ENCODE data around the gene STAP2. TPM values are rescaled to one million over a fixed set of nuclear protein-coding genes. Genes with fewer than 3 reads are reported as not detected.

The STAP2 gene, protein sequence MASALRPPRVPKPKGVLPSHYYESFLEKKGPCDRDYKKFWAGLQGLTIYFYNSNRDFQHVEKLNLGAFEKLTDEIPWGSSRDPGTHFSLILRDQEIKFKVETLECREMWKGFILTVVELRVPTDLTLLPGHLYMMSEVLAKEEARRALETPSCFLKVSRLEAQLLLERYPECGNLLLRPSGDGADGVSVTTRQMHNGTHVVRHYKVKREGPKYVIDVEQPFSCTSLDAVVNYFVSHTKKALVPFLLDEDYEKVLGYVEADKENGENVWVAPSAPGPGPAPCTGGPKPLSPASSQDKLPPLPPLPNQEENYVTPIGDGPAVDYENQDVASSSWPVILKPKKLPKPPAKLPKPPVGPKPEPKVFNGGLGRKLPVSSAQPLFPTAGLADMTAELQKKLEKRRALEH
- 83.2 and 132 TPM in 2 replicates for total RNA-seq

DNA sequence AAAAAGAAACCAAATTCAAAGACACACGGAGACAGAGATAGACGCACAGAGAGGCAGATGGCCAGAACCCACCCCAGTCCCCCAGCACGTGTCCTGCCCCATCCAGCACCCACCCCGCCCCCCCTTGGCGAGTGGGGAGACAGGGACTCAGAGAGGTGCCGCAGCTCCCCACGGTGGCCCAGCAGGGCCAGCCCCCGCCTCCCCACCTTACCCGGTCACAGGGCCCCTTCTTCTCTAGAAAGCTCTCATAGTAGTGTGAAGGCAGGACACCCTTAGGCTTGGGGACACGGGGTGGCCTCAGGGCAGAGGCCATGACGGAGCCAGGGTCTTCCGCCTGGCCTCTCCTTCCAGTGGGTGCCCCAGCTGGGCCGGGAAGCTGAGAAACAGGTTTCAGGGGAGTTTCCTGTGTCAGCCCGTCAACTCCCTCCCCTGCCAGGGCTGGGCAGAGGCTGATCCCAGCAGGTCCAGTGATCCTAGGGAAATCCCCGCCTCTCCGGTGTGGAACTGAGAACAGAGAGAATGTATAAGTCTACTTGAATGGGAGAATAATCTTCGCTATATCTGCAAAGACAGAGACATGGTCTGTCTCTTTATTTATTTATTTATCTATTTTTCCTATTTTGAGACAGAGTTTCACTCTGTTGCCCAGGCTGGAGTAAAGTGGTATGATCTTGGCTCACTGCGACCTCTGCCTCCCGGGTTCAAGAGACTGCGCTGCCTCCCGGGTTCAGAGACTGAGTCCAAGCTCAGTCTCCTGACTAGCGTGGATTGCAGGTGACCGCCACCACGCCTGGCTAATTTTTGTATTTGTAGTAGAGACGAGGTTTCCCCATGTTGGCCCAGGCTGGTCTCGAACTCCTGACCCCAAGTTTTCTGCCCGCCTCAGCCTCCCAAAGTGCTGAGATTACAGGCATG is at the start of gene STAP2:
Gene STAP2, minus strand, starts transcription at position 387 of the 915 bp plus-strand sequence. Its CDS starts 74 bp downstream, at position 313.
- Histone ChIP-seq H3K36me3 (ENCODE audit: control insufficient read depth, insufficient read depth, low read length) (no peaks in the 10 kb centered on the region), H3K4me3 (ENCODE audit: low read depth, low read length) (peak within 1 kb of the TSS; percentile 73), H3K27me3 (ENCODE audit: control insufficient read depth, insufficient read depth, low read length) (no peaks in the 10 kb centered on the region)
- FAIRE-seq (no peak), DNase-seq (ENCODE audit: low read depth) (peak; percentile 85)
- TF ChIP-seq, protein P1, sequence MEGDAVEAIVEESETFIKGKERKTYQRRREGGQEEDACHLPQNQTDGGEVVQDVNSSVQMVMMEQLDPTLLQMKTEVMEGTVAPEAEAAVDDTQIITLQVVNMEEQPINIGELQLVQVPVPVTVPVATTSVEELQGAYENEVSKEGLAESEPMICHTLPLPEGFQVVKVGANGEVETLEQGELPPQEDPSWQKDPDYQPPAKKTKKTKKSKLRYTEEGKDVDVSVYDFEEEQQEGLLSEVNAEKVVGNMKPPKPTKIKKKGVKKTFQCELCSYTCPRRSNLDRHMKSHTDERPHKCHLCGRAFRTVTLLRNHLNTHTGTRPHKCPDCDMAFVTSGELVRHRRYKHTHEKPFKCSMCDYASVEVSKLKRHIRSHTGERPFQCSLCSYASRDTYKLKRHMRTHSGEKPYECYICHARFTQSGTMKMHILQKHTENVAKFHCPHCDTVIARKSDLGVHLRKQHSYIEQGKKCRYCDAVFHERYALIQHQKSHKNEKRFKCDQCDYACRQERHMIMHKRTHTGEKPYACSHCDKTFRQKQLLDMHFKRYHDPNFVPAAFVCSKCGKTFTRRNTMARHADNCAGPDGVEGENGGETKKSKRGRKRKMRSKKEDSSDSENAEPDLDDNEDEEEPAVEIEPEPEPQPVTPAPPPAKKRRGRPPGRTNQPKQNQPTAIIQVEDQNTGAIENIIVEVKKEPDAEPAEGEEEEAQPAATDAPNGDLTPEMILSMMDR (IDR thresholded peaks at IDR 0.05; ENCODE audit: insufficient read depth, low read length, severe bottlenecking): no peak

DNA sequence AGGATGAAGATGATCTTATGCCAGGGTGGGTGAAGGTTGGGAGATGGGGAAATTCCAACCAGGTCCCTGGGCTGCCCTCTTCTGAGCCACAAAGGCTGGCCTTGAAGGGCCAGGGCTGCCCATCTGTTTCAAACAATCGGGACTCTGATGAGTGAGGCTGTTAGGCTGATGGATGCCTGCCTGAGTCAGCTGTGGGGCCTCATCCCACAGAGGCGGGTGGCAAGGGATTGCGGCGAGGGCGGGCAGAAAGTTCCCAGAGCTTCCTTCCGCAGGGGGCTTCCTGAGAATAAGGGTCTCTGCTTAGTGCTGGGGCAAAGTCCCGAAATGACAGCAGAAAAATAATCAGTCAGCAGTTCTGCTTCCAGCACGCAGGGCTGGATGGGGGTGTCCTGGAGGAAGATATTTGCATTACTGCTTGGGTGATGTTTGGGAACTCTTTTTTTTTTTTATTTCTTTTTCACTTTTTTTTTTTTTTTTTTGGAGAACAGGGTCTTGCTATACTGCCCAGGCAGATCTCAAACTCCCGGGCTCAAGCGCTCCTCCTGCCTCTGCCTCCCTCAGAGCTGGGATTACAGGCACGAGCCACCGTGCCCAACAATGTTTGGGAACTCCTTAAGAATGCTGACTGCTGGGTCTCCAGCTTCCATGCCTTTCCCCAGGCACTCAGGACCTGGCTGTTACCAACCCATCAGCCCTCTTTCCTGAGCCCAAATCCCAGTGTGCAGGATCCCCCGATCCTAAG is 47.6 kb upstream of the STAP2 start:
- DNase-seq (ENCODE audit: low read depth): no peak
- Histone ChIP-seq H3K4me3 (ENCODE audit: low read depth, low read length) (no peak overlapping the region), H3K36me3 (ENCODE audit: control insufficient read depth, insufficient read depth, low read length) (peaks cover 26% of the 10 kb centered on the region), H3K27me3 (ENCODE audit: control insufficient read depth, insufficient read depth, low read length) (no peaks in the 10 kb centered on the region)
- TF ChIP-seq, protein P1 (IDR thresholded peaks at IDR 0.05; ENCODE audit: insufficient read depth, low read length, severe bottlenecking): no peak
- no peak for FAIRE-seq

DNA sequence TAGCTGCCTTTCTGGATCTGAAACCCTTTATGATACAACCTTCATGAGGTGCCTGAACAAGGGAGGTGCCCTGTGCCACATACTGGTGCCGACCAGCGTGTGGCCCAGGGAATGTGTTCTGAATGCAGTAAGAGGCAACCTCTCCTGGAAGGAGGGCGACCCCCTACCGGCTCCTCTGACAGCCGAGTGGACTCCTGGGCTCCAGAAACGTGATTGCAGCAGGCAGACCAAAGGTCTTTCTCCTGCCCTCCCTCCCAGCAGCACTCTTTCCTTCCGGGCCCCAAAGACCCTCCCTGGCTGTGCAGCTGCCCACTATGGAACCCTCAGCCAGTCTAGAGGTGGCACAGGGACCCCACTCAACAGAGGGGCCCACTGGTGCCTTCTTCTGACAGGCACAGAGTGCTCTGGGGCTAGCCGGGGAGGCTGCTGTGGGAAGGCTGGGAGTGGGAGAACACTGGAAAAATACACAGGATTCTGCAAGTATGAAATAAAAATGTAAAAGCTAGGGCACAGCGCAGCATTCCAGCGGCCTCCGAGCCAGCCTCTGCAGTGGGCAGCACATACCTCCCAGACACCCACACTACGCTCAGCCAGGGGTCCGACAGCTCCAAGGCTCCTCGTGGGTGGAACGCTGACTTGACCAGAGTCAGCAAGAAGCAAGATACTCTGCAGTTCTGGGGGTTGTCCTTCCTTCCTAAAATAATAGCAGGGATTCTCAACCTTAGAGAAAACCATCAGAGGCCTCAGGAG is 46.8 kb upstream of the STAP2 start:
- H3K36me3 ChIP-seq (ENCODE audit: control insufficient read depth, insufficient read depth, low read length): peaks cover 26% of the 10 kb centered on the region
- H3K27me3 ChIP-seq (ENCODE audit: control insufficient read depth, insufficient read depth, low read length): no peaks in the 10 kb centered on the region
- TF ChIP-seq, protein P1 (IDR thresholded peaks at IDR 0.05; ENCODE audit: insufficient read depth, low read length, severe bottlenecking): no peak
- DNase-seq (ENCODE audit: low read depth) (no peak), FAIRE-seq (no peak)
- H3K4me3 ChIP-seq (ENCODE audit: low read depth, low read length): no peak overlapping the region

DNA sequence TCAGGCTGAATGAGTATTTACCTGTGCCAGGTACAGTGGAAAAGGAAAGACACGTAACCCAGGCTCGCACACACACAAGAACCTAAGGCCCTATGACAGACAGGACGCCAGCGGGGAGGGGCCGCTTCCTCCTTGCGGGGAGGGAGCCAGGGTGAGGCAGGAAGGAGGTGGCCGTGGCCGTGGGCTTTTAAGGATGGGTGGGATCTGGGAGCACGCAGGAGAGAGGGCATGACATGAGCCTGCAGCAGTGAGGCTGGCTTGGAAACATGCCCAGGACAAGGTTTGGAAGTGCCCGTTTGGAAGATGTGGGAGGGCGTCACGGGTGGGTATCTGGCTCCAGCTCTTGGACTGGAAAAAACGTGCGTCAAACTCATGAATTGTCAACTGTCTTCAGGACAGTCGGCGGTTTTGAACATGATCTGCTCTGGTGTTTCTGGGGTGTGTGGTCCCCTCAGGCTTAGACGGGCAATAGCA is 41.7 kb upstream of the STAP2 start:
- TF ChIP-seq, protein P1 (IDR thresholded peaks at IDR 0.05; ENCODE audit: insufficient read depth, low read length, severe bottlenecking): no peak
- FAIRE-seq (no peak), DNase-seq (ENCODE audit: low read depth) (peak; percentile 63)
- H3K36me3 ChIP-seq (ENCODE audit: control insufficient read depth, insufficient read depth, low read length): peaks cover 18% of the 10 kb centered on the region
- no peak overlapping the region for H3K4me3 ChIP-seq (ENCODE audit: low read depth, low read length)
- H3K27me3 ChIP-seq (ENCODE audit: control insufficient read depth, insufficient read depth, low read length): no peaks in the 10 kb centered on the region
